PC-3 (cell line): Measurements from ENCODE around the gene TMEM107.

Experiments used
- EZH2phosphoT487 ChIP-seq: fragments of 300-600 bp; sonication (generic); IDR thresholded peaks from 2 replicates; pipeline ENCODE4 v1.6.1; 2018; ENCODE audit warnings: mild to moderate bottlenecking, antibody characterized with exemption, low read length, borderline replicate concordance
- TF ChIP-seq, protein P1 (sequence below): fragments of 300-600 bp; sonication (generic); conservative IDR thresholded peaks from 2 replicates; pipeline ENCODE4 v1.5.1; 2017; ENCODE audit warnings: antibody characterized with exemption, low read depth, mild to moderate bottlenecking, low read length

DNA sequence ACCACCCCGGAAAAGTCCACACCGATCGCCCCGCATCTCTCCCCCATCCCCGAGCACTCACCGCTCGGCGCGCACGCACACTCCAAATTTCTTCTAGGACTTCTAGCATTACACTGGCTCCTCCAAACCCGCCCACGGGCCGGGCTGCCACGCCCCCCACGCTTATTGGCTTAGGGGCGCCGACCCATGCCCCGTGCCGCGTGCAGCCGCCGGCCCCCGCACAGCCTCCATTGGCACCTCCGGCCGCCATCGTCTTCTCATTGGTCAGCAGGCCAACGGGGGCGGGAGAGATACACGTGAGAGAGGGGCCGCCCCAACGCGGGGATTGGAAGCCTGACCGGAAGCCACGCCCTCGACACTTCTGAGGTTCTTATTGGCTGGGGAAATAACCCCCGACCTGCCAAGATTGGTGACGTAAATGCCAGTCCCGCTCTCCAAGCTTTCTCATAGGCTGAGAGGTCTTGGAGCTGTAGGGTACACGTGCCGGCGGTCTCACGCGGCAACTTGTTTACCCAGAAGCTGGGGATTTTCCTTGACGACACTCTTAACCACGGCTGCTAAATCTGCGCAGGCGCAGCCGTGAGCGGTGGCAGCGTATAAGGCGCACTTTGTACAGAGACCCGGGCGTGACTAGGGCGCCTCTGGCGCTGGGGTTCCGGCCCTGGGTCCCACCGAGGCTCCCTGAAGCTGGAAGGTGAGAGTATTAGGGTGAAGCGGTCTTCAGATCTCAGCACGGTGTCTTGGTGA lies 19.8 kb downstream of the TMEM107 start:
- TF ChIP-seq, protein P1, sequence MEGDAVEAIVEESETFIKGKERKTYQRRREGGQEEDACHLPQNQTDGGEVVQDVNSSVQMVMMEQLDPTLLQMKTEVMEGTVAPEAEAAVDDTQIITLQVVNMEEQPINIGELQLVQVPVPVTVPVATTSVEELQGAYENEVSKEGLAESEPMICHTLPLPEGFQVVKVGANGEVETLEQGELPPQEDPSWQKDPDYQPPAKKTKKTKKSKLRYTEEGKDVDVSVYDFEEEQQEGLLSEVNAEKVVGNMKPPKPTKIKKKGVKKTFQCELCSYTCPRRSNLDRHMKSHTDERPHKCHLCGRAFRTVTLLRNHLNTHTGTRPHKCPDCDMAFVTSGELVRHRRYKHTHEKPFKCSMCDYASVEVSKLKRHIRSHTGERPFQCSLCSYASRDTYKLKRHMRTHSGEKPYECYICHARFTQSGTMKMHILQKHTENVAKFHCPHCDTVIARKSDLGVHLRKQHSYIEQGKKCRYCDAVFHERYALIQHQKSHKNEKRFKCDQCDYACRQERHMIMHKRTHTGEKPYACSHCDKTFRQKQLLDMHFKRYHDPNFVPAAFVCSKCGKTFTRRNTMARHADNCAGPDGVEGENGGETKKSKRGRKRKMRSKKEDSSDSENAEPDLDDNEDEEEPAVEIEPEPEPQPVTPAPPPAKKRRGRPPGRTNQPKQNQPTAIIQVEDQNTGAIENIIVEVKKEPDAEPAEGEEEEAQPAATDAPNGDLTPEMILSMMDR, result no peak
- no peak for TF ChIP-seq EZH2phosphoT487
